Mammary epithelial cell (primary cell): ENCODE data around the gene LRRC3B.

ENCODE experiments used
- EZH2 ChIP-seq: IDR thresholded peaks from 2 replicates; pipeline ENCODE4 v1.6.1; 2012; ENCODE audit warnings: low read length, inconsistent platforms, borderline replicate concordance
- TF ChIP-seq, protein P1 (sequence below), 2 donors: IDR thresholded peaks in 1 of 2; conservative IDR thresholded peaks in 1 of 2; 2 replicates each; pipeline ENCODE4 v1.5.1; 2011 to 2012; ENCODE audit warnings: inconsistent platforms in 2 of 2, low read length in 2 of 2, mild to moderate bottlenecking in 2 of 2, control low read depth in 1 of 2, low read depth in 1 of 2; ENCODE audit not compliant: insufficient read depth in 1 of 2; ENCODE audit errors: extremely low read depth in 1 of 2

DNA sequence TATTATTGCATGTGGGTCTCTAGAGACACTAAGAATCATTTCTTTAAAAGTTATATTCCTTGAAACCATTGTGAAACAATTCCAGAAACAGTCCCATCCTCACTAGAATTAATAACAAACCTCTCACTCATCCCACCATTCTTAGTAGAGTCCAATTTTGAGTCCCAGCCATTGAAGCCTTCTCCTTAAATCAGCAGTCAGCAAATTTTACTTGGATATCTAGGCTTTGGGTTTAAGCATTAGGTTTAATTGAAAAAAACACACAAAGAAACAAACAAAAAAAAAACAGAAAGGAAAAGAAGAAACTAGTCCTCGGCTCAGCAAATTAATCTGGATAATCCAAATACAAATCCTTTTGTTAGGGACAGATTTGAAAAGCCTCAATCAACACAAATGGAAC lies 109.3 kb downstream of the LRRC3B start:
- TF ChIP-seq, protein P1, sequence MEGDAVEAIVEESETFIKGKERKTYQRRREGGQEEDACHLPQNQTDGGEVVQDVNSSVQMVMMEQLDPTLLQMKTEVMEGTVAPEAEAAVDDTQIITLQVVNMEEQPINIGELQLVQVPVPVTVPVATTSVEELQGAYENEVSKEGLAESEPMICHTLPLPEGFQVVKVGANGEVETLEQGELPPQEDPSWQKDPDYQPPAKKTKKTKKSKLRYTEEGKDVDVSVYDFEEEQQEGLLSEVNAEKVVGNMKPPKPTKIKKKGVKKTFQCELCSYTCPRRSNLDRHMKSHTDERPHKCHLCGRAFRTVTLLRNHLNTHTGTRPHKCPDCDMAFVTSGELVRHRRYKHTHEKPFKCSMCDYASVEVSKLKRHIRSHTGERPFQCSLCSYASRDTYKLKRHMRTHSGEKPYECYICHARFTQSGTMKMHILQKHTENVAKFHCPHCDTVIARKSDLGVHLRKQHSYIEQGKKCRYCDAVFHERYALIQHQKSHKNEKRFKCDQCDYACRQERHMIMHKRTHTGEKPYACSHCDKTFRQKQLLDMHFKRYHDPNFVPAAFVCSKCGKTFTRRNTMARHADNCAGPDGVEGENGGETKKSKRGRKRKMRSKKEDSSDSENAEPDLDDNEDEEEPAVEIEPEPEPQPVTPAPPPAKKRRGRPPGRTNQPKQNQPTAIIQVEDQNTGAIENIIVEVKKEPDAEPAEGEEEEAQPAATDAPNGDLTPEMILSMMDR (conservative IDR thresholded peaks at IDR 0.05 in 1 of 2, IDR thresholded peaks at IDR 0.05 in 1 of 2; ENCODE audit: extremely low read depth in 1 of 2, insufficient read depth in 1 of 2, low read depth in 1 of 2, low read length in 2 of 2), result no peak
- TF ChIP-seq EZH2, result no peak
